Measurements from ENCODE around the gene PIANP. TPM values are rescaled to one million over a fixed set of nuclear protein-coding genes. Genes with fewer than 3 reads are reported as not detected.
A peak's percentile ranks its signal among the peaks of the same experiment; 100 is the strongest.
"Not testable (repeated sequence)": the region's sequence is repeated elsewhere in the genome, so short reads cannot be mapped to it uniquely, and the experiment has no call there.

The PIANP gene
- total RNA-seq, 1 donor from 2014 or later: 0.25 TPM

GRCh38 chr12:6716031-6716873 lies 15.6 kb upstream of the PIANP start:
- DNase-seq; intact Hi-C loops (cut with micrococcal nuclease); ATAC-seq: not testable (repeated sequence)

DNA sequence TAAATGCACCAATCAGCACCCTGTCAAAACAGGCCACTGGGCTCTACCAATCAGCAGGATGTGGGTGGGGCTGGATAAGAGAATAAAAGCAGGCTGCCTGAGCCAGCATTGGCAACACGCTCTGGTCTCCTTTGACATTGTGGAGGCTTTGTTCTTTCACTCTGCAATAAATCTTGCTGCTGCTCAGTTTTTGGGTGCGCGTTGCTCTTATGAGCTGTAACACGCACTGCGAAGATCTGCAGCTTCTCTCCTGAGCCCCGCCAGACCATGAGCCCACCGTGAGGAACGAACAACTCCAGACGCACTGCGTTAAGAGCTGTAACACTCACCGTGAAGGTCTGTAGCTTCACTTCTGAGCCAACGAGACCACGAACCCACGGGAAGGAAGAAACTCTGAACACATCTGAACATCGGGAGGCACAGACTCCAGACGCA lies 8.4 kb upstream of the PIANP start:
- ATAC-seq (no peak), DNase-seq (no peak)
- intact Hi-C loops (cut with micrococcal nuclease): no loop called here

GRCh38 chr12:6708351-6708750 lies 7.7 kb upstream of the PIANP start:
- ATAC-seq; DNase-seq; intact Hi-C loops (cut with micrococcal nuclease): not testable (repeated sequence)

DNA sequence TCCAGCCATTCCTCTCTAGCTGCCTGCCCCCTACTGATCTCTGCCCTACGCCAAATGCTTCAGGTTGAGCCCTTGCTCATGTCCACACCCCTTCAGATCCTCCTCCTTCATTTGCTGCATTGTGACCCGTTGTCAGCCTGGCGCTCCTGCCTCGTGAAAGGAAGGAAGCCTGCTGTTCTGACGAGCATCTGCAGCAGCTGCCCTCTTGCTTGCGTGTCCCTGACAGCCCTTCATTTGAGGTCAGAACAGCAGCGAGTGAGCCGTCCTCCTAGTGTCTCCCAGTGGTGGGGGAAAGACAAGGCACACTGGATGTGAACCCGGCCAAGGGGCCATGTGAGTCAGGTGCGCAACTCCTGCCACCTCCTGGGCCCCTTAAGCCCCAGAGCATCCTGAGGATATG lies 3.0 kb upstream of the PIANP start:
- ATAC-seq: no peak
- intact Hi-C loops (cut with micrococcal nuclease): no loop called here

GRCh38 chr12:6701078-6701768 lies 608 bp upstream of the PIANP start:
- no peak for ATAC-seq
- intact Hi-C loops (cut with micrococcal nuclease): no loop called here
- DNase-seq: no peak

More for the DNA sequence above, 3.0 kb upstream of the PIANP start:
- DNase-seq: no peak

DNA sequence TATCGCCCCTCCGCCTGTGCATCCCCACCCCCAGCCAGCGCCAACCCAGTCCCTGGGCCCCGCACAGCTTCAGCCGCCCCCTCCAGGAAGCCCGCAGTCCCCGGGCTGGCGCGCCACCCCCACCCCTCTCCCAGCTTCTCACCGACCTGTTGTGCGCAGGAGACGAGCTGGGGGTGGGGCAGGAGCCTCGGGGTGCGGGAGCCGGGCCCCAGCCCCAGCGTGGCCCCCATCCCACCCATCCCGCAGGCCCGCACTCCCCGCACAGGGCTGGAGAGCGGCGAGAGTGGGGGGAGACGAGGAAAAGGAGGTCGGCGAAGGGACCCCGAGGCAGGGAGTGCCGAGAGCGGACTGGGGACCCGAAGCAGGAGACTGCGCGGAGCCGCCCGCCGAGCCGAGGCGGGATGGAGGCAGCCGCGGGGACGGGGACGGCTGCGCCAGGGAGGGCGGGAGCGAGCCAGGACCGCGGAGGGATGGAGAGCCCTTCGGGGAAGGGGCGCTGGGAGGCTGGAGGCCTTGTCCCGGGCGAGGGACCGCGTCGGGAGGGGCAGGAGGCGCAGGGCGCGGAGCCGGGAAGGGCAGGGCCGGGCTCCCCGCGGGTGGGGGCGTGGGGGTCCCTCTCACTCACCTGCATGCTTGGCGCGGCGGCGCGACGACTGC lies 498 bp downstream of the PIANP start:
- ATAC-seq: peak; percentile 59
- intact Hi-C loops (cut with micrococcal nuclease): no loop called here
- DNase-seq: peak; percentile 37

- ATAC-seq: peak; percentile 6
- no peak for DNase-seq
- intact Hi-C loops (cut with micrococcal nuclease): no loop called here
Observed at GRCh38 chr12:6699259-6699988, 1.2 kb downstream of the PIANP start.

DNA sequence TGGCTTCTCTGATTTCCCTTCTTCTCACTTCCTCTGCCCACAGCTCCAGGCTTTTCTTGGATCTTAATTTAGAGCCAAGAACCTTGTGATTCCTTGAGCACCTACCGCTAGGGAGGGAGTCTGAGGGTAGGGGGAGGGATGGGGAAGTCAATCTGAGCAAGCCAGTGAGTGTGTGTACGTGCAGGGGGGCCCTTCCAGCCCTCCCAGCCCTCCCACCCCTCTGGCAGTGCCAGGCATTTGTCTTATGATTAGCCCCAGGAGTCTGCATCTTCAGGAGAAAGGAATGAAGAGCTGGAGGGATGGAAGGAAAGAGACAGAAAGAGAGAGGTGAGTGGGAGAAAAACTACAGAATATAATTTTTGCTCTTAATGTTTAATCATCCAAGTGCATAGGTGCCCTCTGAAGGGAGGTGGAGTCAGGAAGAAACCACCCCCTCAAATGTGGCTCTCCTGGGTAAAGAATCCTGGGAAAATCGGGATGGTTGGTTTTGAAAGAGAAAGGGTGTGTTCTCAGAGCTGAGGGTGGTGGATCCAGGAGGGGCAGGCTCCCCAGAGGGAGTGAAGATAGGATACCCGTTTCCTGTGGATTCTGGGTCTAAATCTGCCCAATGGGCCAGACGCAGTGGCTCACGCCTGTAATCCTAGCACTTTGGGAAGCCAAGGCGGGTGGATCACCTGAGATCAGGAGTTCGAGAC lies 2.1 kb downstream of the PIANP start:
- DNase-seq: no peak
- intact Hi-C loops (cut with micrococcal nuclease): no loop called here
- ATAC-seq: no peak

- no peak for DNase-seq
- intact Hi-C loops (cut with micrococcal nuclease): no loop called here
- ATAC-seq: peak; percentile 53
Observed at GRCh38 chr12:6697584-6698351, 2.8 kb downstream of the PIANP start.

GRCh38 chr12:6696690-6697583 lies 3.7 kb downstream of the PIANP start:
- intact Hi-C loops (cut with micrococcal nuclease): no loop called here
- DNase-seq (no peak), ATAC-seq (no peak)

DNA sequence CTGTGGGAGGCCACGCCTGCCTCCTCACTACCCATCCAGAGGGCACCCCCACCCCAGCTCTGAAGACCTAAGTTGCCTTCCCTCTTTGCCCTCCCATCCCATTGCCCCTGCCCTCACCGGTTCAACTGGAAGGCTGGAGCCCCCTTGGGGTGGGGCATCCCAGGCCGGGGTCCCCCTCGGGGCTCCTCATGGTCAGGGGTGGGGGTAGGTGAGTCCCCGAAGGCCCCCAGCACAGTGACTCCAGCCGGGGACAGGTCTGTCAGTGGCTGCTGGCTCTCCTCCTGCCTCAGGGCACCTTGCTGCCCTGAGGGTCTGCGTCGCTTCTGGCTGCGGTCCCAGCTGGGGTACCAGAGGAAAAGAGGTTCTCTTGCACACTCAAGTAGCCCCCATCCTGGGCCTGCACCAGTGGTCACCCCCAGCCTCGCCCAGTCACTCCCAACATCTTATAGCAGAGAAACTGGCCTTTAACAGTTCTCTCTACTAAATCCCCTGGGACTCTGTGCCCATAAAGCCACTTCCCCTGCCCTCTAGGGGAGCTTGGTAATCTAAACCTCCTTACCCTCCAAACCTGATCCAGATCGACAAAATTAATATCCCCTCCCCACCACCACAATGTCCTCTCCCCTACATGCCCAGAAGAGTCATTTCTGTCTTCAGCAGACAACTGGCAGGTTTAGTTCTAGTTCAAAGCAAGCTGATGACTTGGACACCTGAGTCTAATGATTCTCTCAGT lies 5.1 kb downstream of the PIANP start:
- no peak for ATAC-seq
- DNase-seq: no peak
- intact Hi-C loops (cut with micrococcal nuclease): no loop called here

DNA sequence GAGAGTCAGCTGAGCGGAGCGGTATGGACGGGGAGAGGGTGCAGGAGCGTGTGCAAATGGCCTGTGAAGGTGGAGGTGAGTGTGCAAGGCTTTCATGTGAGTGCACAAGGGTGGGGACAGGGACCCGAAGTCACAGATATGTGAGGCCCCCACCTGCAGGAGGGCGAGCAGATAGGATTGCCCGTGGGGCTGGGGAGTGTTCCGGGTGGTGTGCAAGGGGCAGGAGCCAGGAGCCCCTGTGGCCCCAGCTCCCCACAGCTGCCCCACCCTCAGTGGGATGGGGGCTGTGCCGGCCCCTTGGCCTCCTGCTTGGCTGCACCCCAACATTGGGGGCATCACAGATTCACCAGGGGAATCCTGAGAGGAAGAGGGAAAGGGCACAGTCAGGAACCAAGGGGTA lies 5.9 kb downstream of the PIANP start:
- intact Hi-C loops (cut with micrococcal nuclease): no loop called here
- DNase-seq (no peak), ATAC-seq (no peak)

DNA sequence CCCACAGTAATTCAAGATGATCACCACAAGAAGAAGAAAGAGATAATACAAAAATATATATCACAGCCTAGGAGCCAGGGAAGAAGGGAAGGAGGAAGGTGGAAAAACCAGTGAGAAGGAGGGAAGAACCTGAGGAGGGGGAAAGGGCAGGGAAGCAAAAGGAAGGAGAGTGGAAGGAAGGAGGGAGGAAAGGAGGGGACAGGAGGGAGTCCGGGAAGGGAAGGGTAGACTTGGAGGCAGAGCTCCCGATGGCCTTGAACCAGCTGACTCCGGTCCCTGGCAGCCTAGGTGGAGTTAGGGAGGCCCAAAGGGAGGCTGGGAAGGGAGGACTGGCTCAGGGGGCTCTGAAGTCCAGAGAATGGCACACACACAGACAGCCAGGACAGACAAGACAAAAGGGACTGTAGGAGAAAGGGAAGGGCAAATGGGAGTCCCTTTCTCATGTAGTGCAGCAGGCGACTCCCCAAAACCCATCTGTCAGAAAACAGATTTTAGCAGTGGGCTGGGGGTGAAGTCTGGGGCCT lies 6.7 kb downstream of the PIANP start:
- intact Hi-C loops (cut with micrococcal nuclease): no loop called here
- DNase-seq (no peak), ATAC-seq (no peak)

DNA sequence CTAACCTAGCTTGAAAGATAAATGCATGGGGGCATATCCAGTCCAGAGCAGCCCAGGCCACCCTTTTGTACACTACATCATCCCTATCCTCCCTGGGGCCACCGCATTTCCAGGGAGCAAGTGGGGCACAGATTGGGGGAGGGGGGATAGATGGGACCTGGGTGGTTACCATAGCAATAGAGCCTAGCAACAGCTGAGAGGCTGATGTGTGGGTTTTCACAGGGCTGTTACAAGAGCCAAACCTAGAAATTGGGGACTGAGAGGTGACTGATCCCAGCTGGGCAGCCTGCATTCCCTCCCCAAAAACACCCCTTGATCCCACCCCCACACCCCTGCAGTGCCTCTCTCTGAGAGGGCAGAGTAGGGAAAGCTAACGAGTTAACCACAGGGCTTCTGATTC lies 7.7 kb downstream of the PIANP start:
- DNase-seq: no peak
- ATAC-seq: no peak
- intact Hi-C loops (cut with micrococcal nuclease): no loop called here

- ATAC-seq (no peak), DNase-seq (no peak)
- intact Hi-C loops (cut with micrococcal nuclease): no loop called here
Observed at GRCh38 chr12:6691473-6691872, 9.1 kb downstream of the PIANP start.

All from left ventricle myocardium superior (tissue), 1 donor.